ENCODE results near the gene CD2AP. TPM values are rescaled to one million over a fixed set of nuclear protein-coding genes. Genes with fewer than 3 reads are reported as not detected.

The CD2AP gene
- total and polyA plus RNA-seq, 9 donors, result 6.9 to 40.7 (median 15.5) TPM

DNA sequence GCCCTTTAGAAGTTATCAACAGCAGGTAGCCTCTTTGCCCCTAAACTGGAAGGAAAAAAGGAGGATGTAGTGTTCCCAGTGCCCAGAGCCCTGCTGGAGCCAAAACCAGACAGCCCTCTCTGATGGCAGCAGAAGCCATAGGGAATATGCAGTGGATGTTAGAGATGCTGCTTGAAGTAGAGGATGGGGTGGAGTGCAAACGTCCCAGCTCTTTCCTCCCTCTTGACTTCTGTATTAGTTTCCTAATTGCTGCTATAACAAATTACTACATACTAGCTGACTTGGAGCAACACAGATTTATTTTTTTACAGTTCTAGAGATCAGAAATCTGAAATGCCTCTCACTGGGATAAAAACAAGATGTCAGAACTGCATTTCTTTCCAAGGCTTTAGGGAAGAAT lies 12.5 kb upstream of the CD2AP start:
- no peak for TF ChIP-seq POLR2A (IDR thresholded peaks at IDR 0.05)
- H3K27ac ChIP-seq, result no peak overlapping the region
- H3K36me3 ChIP-seq, result no peaks in the 10 kb centered on the region
- no peaks in the 10 kb centered on the region for H3K9me3 ChIP-seq
- no peak for DNase-seq
- H3K4me1 ChIP-seq (ENCODE audit: insufficient read depth), result no peaks in the 10 kb centered on the region
- intact Hi-C loops (cut with DNase I), result no loop called here
- H3K4me3 ChIP-seq, result no peak overlapping the region
- 72 to 79% (median 74%) methylated on average over 1 of the region's 1 CpG for WGBS, 3 donors
- no peaks in the 10 kb centered on the region for H3K27me3 ChIP-seq

DNA sequence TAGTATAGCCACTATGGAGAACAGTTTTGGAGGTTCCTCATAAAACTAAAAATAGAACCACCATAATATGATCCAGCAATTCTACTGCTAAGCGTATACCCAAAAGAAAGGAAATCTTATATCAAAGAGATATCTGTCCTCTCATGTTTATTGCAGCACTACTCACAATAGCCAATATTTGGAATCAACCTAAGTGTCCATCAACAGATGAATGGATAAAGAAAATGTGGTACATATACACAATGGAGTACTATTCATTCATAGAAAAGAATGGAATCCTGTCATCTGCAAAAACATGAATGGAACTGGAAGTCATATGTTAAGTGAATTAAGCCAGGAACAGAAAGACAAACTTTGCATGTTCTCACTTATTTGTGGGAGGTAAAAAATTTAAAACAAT lies 5.7 kb upstream of the CD2AP start:
- H3K4me3 ChIP-seq, result no peak overlapping the region
- intact Hi-C loops (cut with DNase I), result no loop called here
- no peak for DNase-seq
- WGBS, 3 donors, result 89 to 95% (median 91%) methylated on average over 1 of the region's 1 CpG
- no peaks in the 10 kb centered on the region for H3K27me3 ChIP-seq
- no peaks in the 10 kb centered on the region for H3K9me3 ChIP-seq
- TF ChIP-seq EP300 (IDR thresholded peaks at IDR 0.05), result no peak
- TF ChIP-seq POLR2A (IDR thresholded peaks at IDR 0.05), result no peak
- TF ChIP-seq, protein P1, sequence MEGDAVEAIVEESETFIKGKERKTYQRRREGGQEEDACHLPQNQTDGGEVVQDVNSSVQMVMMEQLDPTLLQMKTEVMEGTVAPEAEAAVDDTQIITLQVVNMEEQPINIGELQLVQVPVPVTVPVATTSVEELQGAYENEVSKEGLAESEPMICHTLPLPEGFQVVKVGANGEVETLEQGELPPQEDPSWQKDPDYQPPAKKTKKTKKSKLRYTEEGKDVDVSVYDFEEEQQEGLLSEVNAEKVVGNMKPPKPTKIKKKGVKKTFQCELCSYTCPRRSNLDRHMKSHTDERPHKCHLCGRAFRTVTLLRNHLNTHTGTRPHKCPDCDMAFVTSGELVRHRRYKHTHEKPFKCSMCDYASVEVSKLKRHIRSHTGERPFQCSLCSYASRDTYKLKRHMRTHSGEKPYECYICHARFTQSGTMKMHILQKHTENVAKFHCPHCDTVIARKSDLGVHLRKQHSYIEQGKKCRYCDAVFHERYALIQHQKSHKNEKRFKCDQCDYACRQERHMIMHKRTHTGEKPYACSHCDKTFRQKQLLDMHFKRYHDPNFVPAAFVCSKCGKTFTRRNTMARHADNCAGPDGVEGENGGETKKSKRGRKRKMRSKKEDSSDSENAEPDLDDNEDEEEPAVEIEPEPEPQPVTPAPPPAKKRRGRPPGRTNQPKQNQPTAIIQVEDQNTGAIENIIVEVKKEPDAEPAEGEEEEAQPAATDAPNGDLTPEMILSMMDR (IDR thresholded peaks at IDR 0.05), result no peak
- H3K27ac ChIP-seq, result no peak overlapping the region
- no peaks in the 10 kb centered on the region for H3K36me3 ChIP-seq
- no peaks in the 10 kb centered on the region for H3K4me1 ChIP-seq (ENCODE audit: insufficient read depth)

GRCh38 chr6:47473791-47474346 lies 3.7 kb upstream of the CD2AP start:
- H3K4me3 ChIP-seq, result no peak overlapping the region
- 81 to 86% (median 83%) methylated on average over 1 of the region's 1 CpG for WGBS, 3 donors
- DNase-seq, result no peak
- H3K4me1 ChIP-seq (ENCODE audit: insufficient read depth), result no peaks in the 10 kb centered on the region
- H3K27ac ChIP-seq, result no peak overlapping the region
- no peaks in the 10 kb centered on the region for H3K9me3 ChIP-seq
- H3K27me3 ChIP-seq, result no peaks in the 10 kb centered on the region
- TF ChIP-seq POLR2A (IDR thresholded peaks at IDR 0.05), result no peak
- intact Hi-C loops (cut with DNase I), result no loop called here
- H3K36me3 ChIP-seq, result no peaks in the 10 kb centered on the region

DNA sequence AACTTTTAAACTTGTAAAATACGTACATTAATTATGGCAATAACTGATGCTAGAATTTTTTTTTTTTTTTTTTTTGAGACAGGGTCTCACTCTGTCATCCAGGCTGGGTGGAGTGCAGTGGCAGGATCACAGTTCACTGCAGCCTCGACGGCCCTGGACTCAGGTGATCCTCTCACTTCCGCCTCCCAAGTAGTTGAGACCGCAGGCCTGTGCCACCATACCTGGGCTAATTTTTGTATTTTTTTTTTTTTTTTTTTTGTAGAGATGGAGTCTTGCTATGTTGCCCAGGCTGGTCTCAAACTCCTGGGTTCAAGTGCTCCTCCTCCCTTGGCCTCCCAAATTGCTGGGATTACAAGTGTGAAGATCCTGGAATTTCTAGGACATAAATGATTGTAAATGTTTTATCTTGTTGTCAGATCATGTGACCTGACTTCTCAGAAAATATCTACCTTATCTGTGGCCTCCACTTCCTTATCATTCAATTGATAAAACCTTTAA lies 2.2 kb upstream of the CD2AP start:
- intact Hi-C loops (cut with DNase I), result no loop called here
- TF ChIP-seq, protein P1 (IDR thresholded peaks at IDR 0.05), result no peak
- TF ChIP-seq EP300 (IDR thresholded peaks at IDR 0.05), result no peak
- no peak for TF ChIP-seq POLR2A (IDR thresholded peaks at IDR 0.05)
- no peak for DNase-seq
- no peak overlapping the region for H3K4me3 ChIP-seq
- H3K4me1 ChIP-seq (ENCODE audit: insufficient read depth), result peaks cover 1% of the 10 kb centered on the region
- no peak overlapping the region for H3K27ac ChIP-seq
- no peaks in the 10 kb centered on the region for H3K9me3 ChIP-seq
- H3K36me3 ChIP-seq, result no peaks in the 10 kb centered on the region
- 92 to 94% (median 93%) methylated on average over 5 of the region's 5 CpGs for WGBS, 3 donors
- no peaks in the 10 kb centered on the region for H3K27me3 ChIP-seq

GRCh38 chr6:47476781-47477496 lies 650 bp upstream of the CD2AP start:
- TF ChIP-seq, protein P1 (IDR thresholded peaks at IDR 0.05), result no peak
- TF ChIP-seq EP300 (IDR thresholded peaks at IDR 0.05) (no peak), POLR2A (IDR thresholded peaks at IDR 0.05) (no peak)
- intact Hi-C loops (cut with DNase I), result no loop called here
- 11 to 14% (median 13%) methylated on average over 21 of the region's 21 CpGs for WGBS, 3 donors
- peak overlapping the region; percentile 72 for H3K4me3 ChIP-seq
- no peaks in the 10 kb centered on the region for H3K9me3 ChIP-seq
- no peaks in the 10 kb centered on the region for H3K27me3 ChIP-seq
- H3K36me3 ChIP-seq, result no peaks in the 10 kb centered on the region
- H3K27ac ChIP-seq, result peak overlapping the region; percentile 90 to 92
- peaks cover 3% of the 10 kb centered on the region for H3K4me1 ChIP-seq (ENCODE audit: insufficient read depth)
- DNase-seq, result no peak
